HUES64 (cell line): ENCODE results near the gene SLC25A26. TPM values are rescaled to one million over a fixed set of nuclear protein-coding genes. Genes with fewer than 3 reads are reported as not detected.

ENCODE experiments used
- H3K27ac ChIP-seq: 2 replicates; pipeline ENCODE4 v1.7.0; 2013; ENCODE audit warnings: low read depth, low read length, inconsistent platforms
- H3K27me3 ChIP-seq: 2 replicates; pipeline ENCODE4 v1.6.1; 2013; ENCODE audit warnings: mild to moderate bottlenecking, low read length; ENCODE audit not compliant: insufficient read depth
- H3K36me3 ChIP-seq: 2 replicates; pipeline ENCODE4 v1.6.1; 2013; ENCODE audit warnings: mild to moderate bottlenecking, low read length; ENCODE audit not compliant: insufficient read depth
- H3K4me1 ChIP-seq: 2 replicates; pipeline ENCODE4 v1.6.1; 2013; ENCODE audit warnings: mild to moderate bottlenecking, low read length, moderate library complexity; ENCODE audit not compliant: insufficient read depth
- H3K4me3 ChIP-seq: 2 replicates; pipeline ENCODE4 v1.5.1; 2013; ENCODE audit warnings: mild to moderate bottlenecking, low read length, moderate library complexity
- H3K9ac ChIP-seq: 2 replicates; pipeline ENCODE4 v1.6.1; 2013; ENCODE audit warnings: mild to moderate bottlenecking, low read depth, low read length
- H3K9me3 ChIP-seq: 2 replicates; pipeline ENCODE4 v1.6.1; 2013; ENCODE audit warnings: low read depth, low read length; ENCODE audit not compliant: insufficient read depth
- WGBS: fragments of 150-250, 120-280 bp; methylation state at CpG from one replicate; pipeline ENCODE4 v1.1.7; 2013; ENCODE audit warnings: missing lambda C conversion rate; 5-methylcytosine and 5-hydroxymethylcytosine counted together
- polyA plus RNA-seq, 2 experiments: library from polyadenylated mRNA; stranded (reverse); fragments of 50-300 nt; gene quantifications; one replicate each; pipeline ENCODE4 v1.2.3, GENCODE V29; 2013

SLC25A26 gene, protein sequence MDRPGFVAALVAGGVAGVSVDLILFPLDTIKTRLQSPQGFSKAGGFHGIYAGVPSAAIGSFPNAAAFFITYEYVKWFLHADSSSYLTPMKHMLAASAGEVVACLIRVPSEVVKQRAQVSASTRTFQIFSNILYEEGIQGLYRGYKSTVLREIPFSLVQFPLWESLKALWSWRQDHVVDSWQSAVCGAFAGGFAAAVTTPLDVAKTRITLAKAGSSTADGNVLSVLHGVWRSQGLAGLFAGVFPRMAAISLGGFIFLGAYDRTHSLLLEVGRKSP
- polyA plus RNA-seq (2013, experiment 1 of 2): 22.8 TPM
- polyA plus RNA-seq (2013, experiment 2 of 2): 22.8 TPM

DNA sequence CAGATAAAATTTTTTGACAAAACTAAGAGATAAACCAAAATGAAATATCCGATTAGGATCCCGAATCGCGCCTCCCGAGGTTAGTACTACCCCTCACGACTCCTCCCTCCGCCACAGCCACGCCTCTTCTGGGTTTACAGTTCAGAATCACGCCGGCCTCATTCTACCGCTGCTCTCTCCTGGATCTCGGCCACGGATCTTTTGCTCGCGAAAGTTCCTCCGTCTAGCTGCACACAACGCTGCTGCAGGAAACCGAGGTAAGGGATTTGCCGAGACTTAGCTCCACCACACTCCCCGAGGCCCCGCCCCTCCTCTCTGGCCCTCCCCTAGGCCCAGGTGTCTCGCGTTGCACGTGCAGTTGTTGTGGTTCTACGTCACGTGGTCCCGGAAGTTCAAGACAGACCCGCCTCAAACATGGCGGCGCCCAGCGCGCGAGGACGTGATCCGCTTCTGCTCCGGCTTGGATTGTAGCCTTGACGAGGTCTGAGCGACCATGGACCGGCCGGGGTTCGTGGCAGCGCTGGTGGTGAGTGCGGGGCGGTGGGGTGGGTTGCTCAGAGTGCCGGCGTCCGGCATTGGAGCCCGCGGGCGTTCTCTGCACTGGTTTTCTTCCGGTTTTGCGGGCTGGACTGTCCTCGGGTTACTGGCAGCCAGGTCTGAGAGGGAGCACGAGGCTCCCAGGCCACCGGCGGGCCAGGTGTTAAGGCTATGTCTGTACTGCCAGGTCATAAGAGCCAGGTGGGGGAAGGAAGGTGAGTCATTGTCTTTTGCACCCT lies at the start of gene SLC25A26:
SLC25A26 (plus strand) TSS at position 400 of the 776 bp plus-strand sequence; CDS start at position 494, 94 bp downstream.
- Histone ChIP-seq H3K4me1 (no peaks in the 10 kb centered on the region), H3K9me3 (no peaks in the 10 kb centered on the region), H3K36me3 (peaks cover 15% of the 10 kb centered on the region; the same call in 1 of the 2 replicates), H3K4me3 (peak within 1 kb of the TSS; percentile 89), H3K27me3 (peaks cover 11% of the 10 kb centered on the region; the same call in 1 of the 2 replicates), H3K27ac (peak within 1 kb of the TSS; percentile 65), H3K9ac (peak within 1 kb of the TSS; percentile 78)
- under 1% methylated on average over 56 of the region's 56 CpGs for WGBS

DNA sequence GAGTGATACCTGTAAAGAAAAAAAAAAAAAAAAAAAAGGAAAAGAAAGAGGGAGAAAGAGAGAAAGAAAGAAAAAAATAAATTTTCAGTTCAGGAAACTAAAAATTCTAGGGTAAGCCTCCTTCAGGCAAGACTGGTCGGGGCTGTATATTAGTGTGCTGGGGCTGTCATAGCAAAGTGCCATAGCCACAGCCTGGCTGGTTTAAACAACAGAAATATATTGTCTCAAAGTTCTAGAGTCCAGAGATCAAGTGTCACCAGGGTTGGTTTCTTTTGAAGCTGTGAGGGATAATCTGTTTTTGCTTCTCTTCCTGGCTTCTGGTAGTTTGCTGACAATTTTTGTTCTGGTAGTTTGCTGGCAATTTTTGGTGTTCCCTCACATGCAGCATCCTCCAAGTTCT lies 48.4 kb upstream of the SLC25A26 start:
- 95% methylated on average over 1 of the region's 1 CpG for WGBS
- Histone ChIP-seq H3K9ac (no peak overlapping the region), H3K9me3 (no peaks in the 10 kb centered on the region), H3K27me3 (no peaks in the 10 kb centered on the region), H3K27ac (no peak overlapping the region), H3K36me3 (no peaks in the 10 kb centered on the region), H3K4me3 (no peak overlapping the region), H3K4me1 (no peaks in the 10 kb centered on the region)

DNA sequence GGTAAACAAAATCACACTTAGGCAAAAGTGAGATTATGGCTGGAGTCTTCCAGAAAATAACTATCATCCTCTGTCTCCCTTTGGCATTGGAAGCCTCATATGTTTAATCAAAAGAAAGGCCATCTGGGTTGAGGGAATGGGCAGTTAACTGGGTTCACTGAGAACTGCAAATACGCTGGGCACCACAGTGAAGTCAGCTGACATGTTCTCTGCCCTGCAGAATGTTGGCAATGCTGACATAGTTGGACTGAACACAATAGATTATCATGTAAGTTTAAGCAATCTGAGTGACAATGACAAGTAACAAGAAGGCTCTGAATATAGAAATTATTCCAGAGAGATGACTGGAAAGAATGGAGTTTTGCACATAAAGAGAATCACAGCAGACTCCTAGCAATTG lies 43.8 kb upstream of the SLC25A26 start:
- Histone ChIP-seq H3K27me3 (no peaks in the 10 kb centered on the region), H3K36me3 (no peaks in the 10 kb centered on the region), H3K4me1 (no peaks in the 10 kb centered on the region), H3K9me3 (no peaks in the 10 kb centered on the region), H3K9ac (no peak overlapping the region), H3K4me3 (no peak overlapping the region), H3K27ac (no peak overlapping the region)
- 93% methylated on average over 1 of the region's 1 CpG for WGBS

DNA sequence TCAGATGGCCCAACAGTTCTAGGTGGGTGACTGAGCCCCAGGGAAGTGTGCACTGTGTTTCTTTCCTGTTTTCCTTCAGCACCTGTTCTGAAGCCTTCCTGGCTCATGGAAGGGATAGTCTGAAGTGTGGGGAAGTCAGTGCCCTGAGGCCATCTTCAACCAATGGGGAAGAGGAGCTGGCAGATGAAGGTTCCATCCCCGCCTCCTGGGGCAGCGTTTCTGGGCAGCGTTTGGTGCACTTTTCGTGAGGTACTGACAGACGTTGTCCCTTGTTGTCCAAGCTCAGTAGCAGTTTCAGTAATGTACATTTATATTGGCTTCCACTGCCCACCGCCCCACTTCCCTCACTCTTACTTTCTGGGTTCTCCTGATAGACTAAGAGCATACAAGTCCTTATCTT lies 42.6 kb upstream of the SLC25A26 start:
- Histone ChIP-seq H3K9ac (no peak overlapping the region), H3K4me3 (no peak overlapping the region), H3K36me3 (no peaks in the 10 kb centered on the region), H3K27me3 (no peaks in the 10 kb centered on the region), H3K4me1 (no peaks in the 10 kb centered on the region), H3K27ac (no peak overlapping the region), H3K9me3 (no peaks in the 10 kb centered on the region)
- 83% methylated on average over 6 of the region's 6 CpGs for WGBS

DNA sequence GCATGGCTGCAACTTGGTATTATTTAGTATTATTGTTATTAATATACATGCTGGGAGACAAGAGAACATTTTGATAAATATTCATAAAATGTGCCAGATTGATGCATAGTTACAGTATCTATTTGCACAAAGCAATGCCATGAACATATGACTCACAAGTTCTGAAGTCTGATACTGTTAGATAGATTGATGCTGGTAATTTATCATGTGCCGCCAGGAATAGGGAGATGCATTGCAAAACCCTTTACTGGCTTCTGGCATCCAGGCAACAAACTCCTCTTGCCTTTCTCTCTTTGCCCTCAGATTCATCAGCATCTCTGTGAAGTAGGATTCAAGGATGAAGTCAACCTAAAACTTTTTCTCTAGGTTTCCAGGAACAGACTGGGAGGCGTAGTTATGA lies 41.0 kb upstream of the SLC25A26 start:
- Histone ChIP-seq H3K27ac (no peak overlapping the region), H3K4me3 (no peak overlapping the region), H3K9ac (no peak overlapping the region), H3K36me3 (no peaks in the 10 kb centered on the region), H3K4me1 (no peaks in the 10 kb centered on the region), H3K27me3 (no peaks in the 10 kb centered on the region), H3K9me3 (no peaks in the 10 kb centered on the region; the same call in 1 of the 2 replicates)
- WGBS: over 99% methylated on average over 2 of the region's 2 CpGs

DNA sequence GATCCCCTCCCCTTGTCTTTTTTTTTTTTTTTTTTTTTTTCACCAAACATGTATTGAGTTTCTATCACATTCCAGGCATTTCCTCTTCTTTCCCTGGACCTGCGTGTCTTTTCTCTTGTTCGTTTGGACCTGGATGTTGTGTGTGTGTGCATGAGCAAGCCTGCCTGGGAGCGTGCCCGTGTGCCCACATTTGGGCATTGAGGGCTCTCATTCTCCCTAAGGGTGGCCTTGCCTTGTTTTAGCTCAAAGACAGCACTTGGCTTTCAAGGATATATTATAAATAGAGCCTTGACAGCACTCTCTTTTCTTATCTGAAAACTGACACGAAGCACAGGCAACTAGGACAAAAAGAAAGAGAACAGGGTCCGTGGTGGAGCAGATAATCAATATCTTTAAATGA lies 39.0 kb upstream of the SLC25A26 start:
- Histone ChIP-seq H3K4me1 (no peaks in the 10 kb centered on the region), H3K9me3 (no peaks in the 10 kb centered on the region; the same call in 1 of the 2 replicates), H3K9ac (no peak overlapping the region), H3K36me3 (no peaks in the 10 kb centered on the region), H3K27me3 (no peaks in the 10 kb centered on the region), H3K4me3 (no peak overlapping the region), H3K27ac (no peak overlapping the region)
- WGBS: 91% methylated on average over 5 of the region's 6 CpGs

DNA sequence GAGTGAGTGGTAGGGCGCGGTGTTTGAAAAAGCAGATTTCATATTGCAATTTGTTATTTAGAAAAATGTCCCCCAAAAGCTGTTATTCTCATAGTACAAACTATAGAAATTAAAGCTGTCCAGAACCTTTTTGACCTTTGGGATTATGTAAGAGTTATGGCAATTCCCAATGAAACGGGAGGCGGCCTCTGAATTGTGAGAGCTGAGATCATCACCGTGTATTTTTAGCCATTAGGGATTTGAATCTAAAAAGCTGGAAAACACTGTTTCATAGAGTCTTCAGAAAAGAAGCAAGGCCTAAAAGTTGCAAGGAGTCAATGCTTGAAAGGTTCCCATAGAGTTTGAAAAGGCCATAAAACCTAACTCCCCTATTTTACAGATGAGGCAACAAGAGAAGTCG lies 38.6 kb upstream of the SLC25A26 start:
- H3K9me3 ChIP-seq: no peaks in the 10 kb centered on the region; the same call in 1 of the 2 replicates
- H3K9ac ChIP-seq: no peak overlapping the region
- 89% methylated on average over 4 of the region's 6 CpGs for WGBS
- H3K27ac ChIP-seq: no peak overlapping the region
- H3K27me3 ChIP-seq: no peaks in the 10 kb centered on the region
- H3K36me3 ChIP-seq: no peaks in the 10 kb centered on the region
- no peak overlapping the region for H3K4me3 ChIP-seq
- H3K4me1 ChIP-seq: no peaks in the 10 kb centered on the region

DNA sequence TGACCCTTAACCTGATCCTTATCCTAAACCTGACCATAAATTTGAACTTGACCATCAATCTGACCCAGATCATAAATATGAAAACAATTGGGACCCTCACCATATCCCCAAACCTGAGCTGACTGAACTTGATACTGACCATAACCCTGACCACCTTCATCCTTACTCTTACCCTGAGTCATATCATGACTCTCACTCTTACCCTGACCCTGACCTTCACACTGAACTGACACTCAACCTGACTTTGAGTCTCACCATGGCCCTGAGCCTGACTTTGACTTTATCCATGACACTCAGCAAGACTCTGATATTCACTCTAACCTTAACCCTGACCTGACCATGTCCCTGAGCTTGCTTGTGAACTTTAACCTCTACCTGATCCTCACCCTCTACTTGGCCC lies 34.3 kb upstream of the SLC25A26 start:
- Histone ChIP-seq H3K4me3 (no peak overlapping the region), H3K9me3 (no peaks in the 10 kb centered on the region; the same call in 1 of the 2 replicates), H3K27ac (no peak overlapping the region), H3K36me3 (no peaks in the 10 kb centered on the region), H3K27me3 (no peaks in the 10 kb centered on the region), H3K9ac (no peak overlapping the region), H3K4me1 (no peaks in the 10 kb centered on the region)

DNA sequence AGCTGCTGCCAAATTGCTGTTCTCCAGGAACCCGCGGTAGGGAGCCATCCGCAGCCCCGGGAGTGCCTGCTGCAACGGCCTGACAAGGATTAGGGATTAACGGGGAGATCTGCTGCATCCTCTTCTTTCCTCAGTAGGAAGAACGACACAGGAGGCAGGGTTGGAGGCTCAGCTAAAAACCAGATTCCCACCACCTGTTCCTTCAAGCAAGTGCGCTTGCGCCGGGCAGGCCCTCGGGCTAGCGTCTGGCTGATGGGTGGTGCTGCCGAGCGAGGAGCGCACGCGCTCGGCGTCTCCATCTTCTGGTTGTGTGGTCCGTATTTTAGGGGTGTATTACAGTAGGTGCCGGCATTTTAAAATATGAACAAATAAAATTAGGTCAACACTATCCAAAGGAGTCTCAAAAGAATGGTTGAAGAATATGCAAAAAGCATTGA lies 25.4 kb upstream of the SLC25A26 start:
- peak overlapping the region; percentile 33 for H3K4me3 ChIP-seq
- H3K9ac ChIP-seq: no peak overlapping the region
- H3K9me3 ChIP-seq: no peaks in the 10 kb centered on the region
- no peaks in the 10 kb centered on the region for H3K4me1 ChIP-seq
- H3K27ac ChIP-seq: no peak overlapping the region
- H3K36me3 ChIP-seq: no peaks in the 10 kb centered on the region
- no peaks in the 10 kb centered on the region for H3K27me3 ChIP-seq
- 46% methylated on average over 20 of the region's 21 CpGs for WGBS

DNA sequence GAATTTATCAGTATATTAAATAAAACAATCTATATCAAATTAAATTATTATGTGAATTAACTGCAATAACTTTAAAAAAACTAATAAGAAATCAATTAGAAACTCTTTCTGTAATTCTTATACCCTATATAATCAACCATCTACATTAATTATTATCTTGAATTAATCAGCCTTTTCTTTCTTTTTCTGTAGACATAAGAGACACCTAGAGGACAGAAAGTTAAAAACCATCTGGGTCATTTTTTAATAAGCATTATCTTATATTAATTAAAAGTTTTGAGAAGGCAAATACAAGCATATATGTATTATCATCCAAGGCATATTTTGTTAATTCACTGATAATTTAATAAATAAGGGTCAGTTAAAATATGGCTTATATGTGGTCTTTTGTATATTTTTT lies 24.2 kb upstream of the SLC25A26 start:
- Histone ChIP-seq H3K4me1 (no peaks in the 10 kb centered on the region), H3K27ac (no peak overlapping the region), H3K4me3 (no peak overlapping the region), H3K27me3 (no peaks in the 10 kb centered on the region), H3K36me3 (no peaks in the 10 kb centered on the region), H3K9me3 (no peaks in the 10 kb centered on the region), H3K9ac (no peak overlapping the region)

DNA sequence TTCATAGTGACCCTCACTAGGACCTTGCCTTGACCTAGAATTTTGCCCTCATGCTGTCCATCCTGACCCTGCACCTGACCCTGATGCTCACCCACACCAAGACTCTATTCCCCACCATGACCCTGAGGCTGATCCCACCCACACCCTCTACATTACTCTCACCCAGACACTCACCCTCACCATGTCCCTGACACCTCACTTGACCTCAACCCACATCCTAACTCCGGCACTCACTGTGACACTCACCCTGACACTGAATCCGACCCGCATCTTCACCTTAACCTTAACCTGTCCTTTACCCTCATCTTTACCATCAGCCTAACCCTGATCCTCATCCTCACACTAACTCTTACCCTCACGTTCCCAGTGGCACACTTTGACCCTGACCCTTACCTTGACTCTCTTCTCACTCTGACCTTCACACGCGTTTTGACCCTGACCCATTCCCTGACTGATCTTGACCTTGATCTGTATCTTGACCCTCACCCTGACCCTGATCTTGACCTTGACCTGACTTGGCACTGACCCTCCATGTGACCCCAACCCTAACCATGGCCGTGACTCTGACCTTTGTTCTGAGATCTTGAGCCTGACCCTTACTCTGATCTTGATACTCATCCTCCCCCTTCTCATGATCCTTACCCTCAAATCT lies 22.2 kb upstream of the SLC25A26 start:
- 89% methylated on average over 7 of the region's 7 CpGs for WGBS
- no peaks in the 10 kb centered on the region for H3K4me1 ChIP-seq
- H3K36me3 ChIP-seq: no peaks in the 10 kb centered on the region
- no peak overlapping the region for H3K4me3 ChIP-seq
- no peak overlapping the region for H3K27ac ChIP-seq
- H3K9ac ChIP-seq: no peak overlapping the region
- H3K9me3 ChIP-seq: no peaks in the 10 kb centered on the region
- no peaks in the 10 kb centered on the region for H3K27me3 ChIP-seq
